Tibial nerve (tissue), 3 donors: ENCODE data around the gene RNF220.

Experiments used
- CTCF ChIP-seq, 5 experiments: fragments of 200-600 bp in 3 of 5; fragments of 450-650 bp in 2 of 5; sonication (generic) in 3 of 5; IDR thresholded peaks; one replicate each; pipeline ENCODE4 v1.5.1; 2016 to 2019; ENCODE audit warnings: antibody characterized with exemption in 5 of 5, mild to moderate bottlenecking in 3 of 5, moderate library complexity in 2 of 5
- POLR2A ChIP-seq, 2 donors: fragments of 450-650 bp; IDR thresholded peaks; one replicate each; pipeline ENCODE4 v1.6.1; 2017; ENCODE audit warnings: antibody characterized with exemption in 2 of 2, mild to moderate bottlenecking in 2 of 2, moderate library complexity in 2 of 2

GRCh38 chr1:44670751-44671640 is 265.9 kb downstream of the RNF220 start:
- no peak for TF ChIP-seq POLR2A (IDR thresholded peaks at IDR 0.05)
- TF ChIP-seq CTCF (IDR thresholded peaks at IDR 0.05) = no peak
